ENCODE data around the gene POLR1C. TPM values are rescaled to one million over a fixed set of nuclear protein-coding genes. Genes with fewer than 3 reads are reported as not detected.

POLR1C gene
- polyA plus RNA-seq, 3 donors from 2014 or later = 5.7 to 15.5 (median 7.3) TPM

- no peaks in the 10 kb centered on the region for H3K9me3 Mint-ChIP-seq
- no peaks in the 10 kb centered on the region for H3K36me3 Mint-ChIP-seq
- H3K4me1 Mint-ChIP-seq = peaks cover 36 to 56% of the 10 kb centered on the region in 2 donors
- H3K4me3 Mint-ChIP-seq = no peak overlapping the region
- H3K27ac Mint-ChIP-seq = peak overlapping the region in 1 of 6 donors; percentile 24
- no peak for DNase-seq
- peaks cover 0 to 7% (median 2%) of the 10 kb centered on the region in 3 donors for H3K27me3 Mint-ChIP-seq (ENCODE audit: low read depth in 3 of 3)
Observed at GRCh38 chr6:43481075-43481474, 35.8 kb upstream of the POLR1C start.

- Mint-ChIP-seq H3K27ac (peak overlapping the region in 1 of 6 donors; percentile 2), H3K9me3 (no peaks in the 10 kb centered on the region), H3K4me3 (no peak overlapping the region), H3K36me3 (no peaks in the 10 kb centered on the region), H3K27me3 (ENCODE audit: low read depth in 3 of 3) (peaks cover 0 to 4% (median 2%) of the 10 kb centered on the region in 3 donors), H3K4me1 (peaks cover 34 to 52% of the 10 kb centered on the region in 2 donors)
- no peak for DNase-seq
Observed at GRCh38 chr6:43481591-43482236, 35.2 kb upstream of the POLR1C start.

- H3K4me3 Mint-ChIP-seq = no peak overlapping the region
- H3K36me3 Mint-ChIP-seq = peaks cover 0 to 4% (median 0%) of the 10 kb centered on the region in 3 donors
- no peaks in the 10 kb centered on the region for H3K9me3 Mint-ChIP-seq
- H3K4me1 Mint-ChIP-seq = peaks cover 10 to 14% of the 10 kb centered on the region in 2 donors
- H3K27ac Mint-ChIP-seq = peak overlapping the region in 1 of 6 donors; percentile 5
- peaks cover 0 to 2% (median 0%) of the 10 kb centered on the region in 3 donors for H3K27me3 Mint-ChIP-seq (ENCODE audit: low read depth in 3 of 3)
- DNase-seq = no peak
Observed at GRCh38 chr6:43488667-43489276, 28.1 kb upstream of the POLR1C start.

GRCh38 chr6:43489277-43490072, 27.4 kb upstream of the POLR1C start:
- Mint-ChIP-seq H3K4me3 (no peak overlapping the region), H3K9me3 (no peaks in the 10 kb centered on the region), H3K36me3 (peaks cover 0 to 4% (median 0%) of the 10 kb centered on the region in 3 donors), H3K4me1 (peaks cover 15 to 20% of the 10 kb centered on the region in 2 donors), H3K27me3 (ENCODE audit: low read depth in 3 of 3) (peaks cover 0 to 2% (median 0%) of the 10 kb centered on the region in 3 donors), H3K27ac (peak overlapping the region in 1 of 6 donors; percentile 5)
- no peak for DNase-seq

DNA sequence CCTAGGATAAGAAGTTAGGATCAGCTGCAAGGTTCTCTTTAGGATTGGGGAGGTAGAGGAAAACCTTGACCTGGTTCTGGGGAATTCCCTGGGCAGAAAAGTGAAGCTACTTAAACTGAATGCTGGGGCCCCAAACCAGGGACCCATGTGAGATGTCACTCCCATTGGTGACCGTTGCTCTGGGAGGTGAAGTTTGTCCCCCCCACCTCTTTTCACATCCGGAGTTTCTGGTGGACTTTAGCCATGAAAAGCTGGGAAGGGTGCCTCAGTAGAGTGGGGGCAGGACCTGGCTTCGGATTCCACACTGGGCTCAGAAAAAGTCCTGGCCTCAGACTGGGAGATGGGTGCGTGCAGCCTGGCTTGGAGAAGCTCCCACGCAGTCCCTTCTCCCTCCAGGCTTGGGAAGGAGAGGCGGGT, 26.4 kb upstream of the POLR1C start:
- H3K4me1 Mint-ChIP-seq = peaks cover 25 to 29% of the 10 kb centered on the region in 2 donors
- H3K27me3 Mint-ChIP-seq (ENCODE audit: low read depth in 3 of 3) = peaks cover 0 to 2% (median 0%) of the 10 kb centered on the region in 3 donors
- peaks cover 0 to 4% (median 3%) of the 10 kb centered on the region in 3 donors for H3K36me3 Mint-ChIP-seq
- H3K27ac Mint-ChIP-seq = no peak overlapping the region
- no peaks in the 10 kb centered on the region for H3K9me3 Mint-ChIP-seq
- DNase-seq = no peak
- H3K4me3 Mint-ChIP-seq = no peak overlapping the region

DNA sequence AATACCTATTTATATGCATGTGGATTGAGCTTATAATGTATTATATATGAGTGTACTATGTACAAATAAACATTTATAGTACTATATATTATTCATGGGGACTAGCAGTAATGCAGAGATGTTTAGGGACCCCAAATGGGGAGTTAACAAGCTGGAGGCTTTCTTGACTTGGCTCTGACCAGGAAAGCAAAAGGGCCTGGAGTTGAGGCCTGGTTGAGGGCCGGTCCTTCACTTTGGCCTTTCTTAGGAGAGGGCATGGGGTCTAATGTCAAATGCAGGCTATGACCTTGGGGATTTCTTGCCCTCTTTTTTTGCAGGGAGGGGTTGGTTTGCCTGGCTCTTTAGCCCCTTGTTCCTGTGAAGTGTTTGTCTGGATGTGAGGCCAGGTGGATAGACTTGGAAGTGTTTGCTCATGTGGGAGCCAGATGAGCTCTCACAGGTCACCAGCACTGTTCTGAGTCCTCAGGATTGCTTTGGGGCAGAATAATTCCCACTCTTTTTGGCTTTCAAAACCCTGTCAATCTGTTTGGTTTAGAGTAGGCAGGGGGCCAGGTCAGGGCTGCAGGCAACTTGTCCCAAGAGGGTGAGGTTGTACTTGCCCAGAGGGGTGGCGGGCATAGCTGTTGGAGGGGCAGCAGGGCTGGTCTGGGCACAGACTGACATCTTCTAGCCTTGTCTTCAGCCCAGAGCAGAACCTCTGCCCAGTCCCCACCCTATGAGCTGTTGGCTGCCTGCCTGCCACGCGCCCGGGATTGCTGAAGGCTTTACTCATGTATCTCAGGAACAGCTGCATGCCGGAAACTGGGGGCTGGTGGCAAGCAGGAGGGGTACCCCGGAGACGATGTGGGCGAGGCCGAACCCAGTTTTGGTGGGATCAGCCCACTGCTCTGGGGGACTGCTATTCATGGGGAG, 24.9 kb upstream of the POLR1C start:
- no peak overlapping the region for H3K4me3 Mint-ChIP-seq
- peak overlapping the region in 2 of 6 donors; percentile 23 to 44 for H3K27ac Mint-ChIP-seq
- no peak for DNase-seq
- H3K4me1 Mint-ChIP-seq = peaks cover 30 to 36% of the 10 kb centered on the region in 2 donors
- H3K36me3 Mint-ChIP-seq = peaks cover 0 to 4% (median 3%) of the 10 kb centered on the region in 3 donors
- peaks cover 0 to 2% (median 0%) of the 10 kb centered on the region in 3 donors for H3K27me3 Mint-ChIP-seq (ENCODE audit: low read depth in 3 of 3)
- H3K9me3 Mint-ChIP-seq = no peaks in the 10 kb centered on the region

DNA sequence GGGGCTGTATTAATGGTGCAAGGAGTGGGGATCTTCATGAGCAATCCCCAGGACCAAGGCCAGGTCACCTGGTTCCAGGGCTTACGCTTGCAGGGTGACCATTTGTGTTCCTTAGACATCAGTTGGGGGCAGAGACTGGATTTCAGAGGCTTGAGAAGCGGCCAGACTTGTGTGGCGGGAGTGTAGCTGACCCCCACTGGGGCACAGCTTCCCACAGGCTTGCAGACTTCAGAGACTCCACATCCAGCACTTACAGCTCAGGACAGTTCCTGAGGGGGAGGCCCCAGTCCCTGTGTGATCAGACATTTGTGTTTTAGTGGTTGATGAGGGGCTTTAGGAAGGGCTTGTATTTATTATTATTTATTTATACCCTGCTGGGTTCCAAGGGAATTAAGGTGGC, 24.2 kb upstream of the POLR1C start:
- Mint-ChIP-seq H3K9me3 (no peaks in the 10 kb centered on the region), H3K27me3 (ENCODE audit: low read depth in 3 of 3) (peaks cover 0 to 2% (median 0%) of the 10 kb centered on the region in 3 donors), H3K36me3 (peaks cover 0 to 4% (median 3%) of the 10 kb centered on the region in 3 donors), H3K27ac (peak overlapping the region in 1 of 6 donors; percentile 44), H3K4me1 (peaks cover 30 to 36% of the 10 kb centered on the region in 2 donors), H3K4me3 (peak overlapping the region in 1 of 5 donors; percentile 18)
- no peak for DNase-seq

- no peak for DNase-seq
- Mint-ChIP-seq H3K36me3 (peaks cover 0 to 4% (median 3%) of the 10 kb centered on the region in 3 donors), H3K4me1 (peaks cover 30 to 36% of the 10 kb centered on the region in 2 donors), H3K27ac (peak overlapping the region in 4 of 6 donors; percentile 13 to 85 (median 31)), H3K9me3 (no peaks in the 10 kb centered on the region), H3K27me3 (ENCODE audit: low read depth in 3 of 3) (peaks cover 0 to 2% (median 0%) of the 10 kb centered on the region in 3 donors), H3K4me3 (no peak overlapping the region)
Observed at GRCh38 chr6:43493230-43493629, 23.7 kb upstream of the POLR1C start.

- no peak for DNase-seq
- H3K36me3 Mint-ChIP-seq = peaks cover 0 to 4% (median 3%) of the 10 kb centered on the region in 3 donors
- H3K9me3 Mint-ChIP-seq = no peaks in the 10 kb centered on the region
- peak overlapping the region in 2 of 5 donors; percentile 14 to 48 for H3K4me3 Mint-ChIP-seq
- H3K4me1 Mint-ChIP-seq = peaks cover 30 to 36% of the 10 kb centered on the region in 2 donors
- H3K27me3 Mint-ChIP-seq (ENCODE audit: low read depth in 3 of 3) = peaks cover 0 to 2% (median 1%) of the 10 kb centered on the region in 3 donors
- peak overlapping the region; percentile 18 to 75 (median 27) for H3K27ac Mint-ChIP-seq
Observed at GRCh38 chr6:43493833-43494232, 23.1 kb upstream of the POLR1C start.

DNA sequence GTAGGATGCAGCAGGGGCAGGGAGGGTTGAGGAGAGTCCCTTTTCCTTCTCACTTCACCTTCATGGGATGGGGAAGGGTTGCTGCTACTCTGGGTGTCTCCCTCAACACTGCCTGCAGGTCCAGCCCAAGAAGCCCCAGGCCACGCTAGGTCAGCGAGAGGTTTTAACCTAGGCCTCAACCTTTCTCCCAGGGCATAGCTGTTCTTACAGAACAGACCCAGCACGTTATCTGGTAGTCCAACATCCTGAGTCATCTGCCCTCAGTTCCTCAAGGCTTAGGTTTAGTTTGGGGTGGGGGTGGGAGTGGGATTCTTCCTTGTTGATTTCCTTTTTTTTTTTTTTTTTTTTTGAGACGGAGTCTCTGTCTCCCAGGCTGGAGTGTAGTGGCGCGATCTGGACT, 22.6 kb upstream of the POLR1C start:
- DNase-seq = no peak
- H3K27me3 Mint-ChIP-seq (ENCODE audit: low read depth in 3 of 3) = peaks cover 0 to 2% (median 1%) of the 10 kb centered on the region in 3 donors
- peaks cover 0 to 3% (median under 1%) of the 10 kb centered on the region in 3 donors for H3K36me3 Mint-ChIP-seq
- H3K27ac Mint-ChIP-seq = peak overlapping the region in 4 of 6 donors; percentile 22 to 75 (median 72)
- H3K4me3 Mint-ChIP-seq = peak overlapping the region in 2 of 5 donors; percentile 14 to 48
- no peaks in the 10 kb centered on the region for H3K9me3 Mint-ChIP-seq
- H3K4me1 Mint-ChIP-seq = peaks cover 30 to 36% of the 10 kb centered on the region in 2 donors

DNA sequence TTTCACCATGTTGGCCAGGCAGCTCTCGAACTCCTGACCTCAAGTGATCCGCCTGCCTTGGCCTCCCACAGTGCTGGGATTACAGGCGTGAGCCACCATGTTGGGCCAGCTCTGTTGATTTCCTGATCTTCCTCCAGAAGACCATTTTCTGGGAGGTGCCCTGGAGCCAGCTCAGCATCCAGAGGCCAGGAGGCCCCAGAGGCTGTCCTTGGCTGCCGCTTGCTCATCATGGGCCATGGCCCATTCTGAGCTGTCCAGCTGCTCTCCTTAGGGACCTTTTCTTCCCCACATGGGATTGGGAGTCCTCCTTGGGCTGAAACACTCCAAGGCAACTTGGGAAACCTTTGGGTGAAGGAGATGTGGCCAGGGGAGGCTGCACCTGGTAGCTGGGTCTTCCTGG, 22.1 kb upstream of the POLR1C start:
- no peak for DNase-seq
- Mint-ChIP-seq H3K4me1 (peaks cover 30 to 36% of the 10 kb centered on the region in 2 donors), H3K36me3 (peaks cover 3 to 4% (median 3%) of the 10 kb centered on the region in 3 donors), H3K27me3 (ENCODE audit: low read depth in 3 of 3) (peaks cover 0 to 2% (median 1%) of the 10 kb centered on the region in 3 donors), H3K27ac (peak overlapping the region; percentile 70 to 89 (median 80)), H3K4me3 (peak overlapping the region; percentile 53 to 83 (median 72)), H3K9me3 (no peaks in the 10 kb centered on the region)

- Mint-ChIP-seq H3K9me3 (no peaks in the 10 kb centered on the region), H3K4me1 (peaks cover 30 to 33% of the 10 kb centered on the region in 2 donors), H3K27me3 (ENCODE audit: low read depth in 3 of 3) (peaks cover 0 to 2% (median 0%) of the 10 kb centered on the region in 3 donors), H3K4me3 (peak overlapping the region; percentile 53 to 83 (median 72)), H3K36me3 (peaks cover 3 to 7% (median 5%) of the 10 kb centered on the region in 3 donors), H3K27ac (peak overlapping the region; percentile 70 to 89 (median 80))
- DNase-seq = peak in 2 of 3 donors; percentile 29 to 43
Observed at GRCh38 chr6:43495409-43495941, 21.4 kb upstream of the POLR1C start.

Measured in immature natural killer cell (primary cell).